ENCODE measurements around the gene KCNH6.

Gene KCNH6

DNA sequence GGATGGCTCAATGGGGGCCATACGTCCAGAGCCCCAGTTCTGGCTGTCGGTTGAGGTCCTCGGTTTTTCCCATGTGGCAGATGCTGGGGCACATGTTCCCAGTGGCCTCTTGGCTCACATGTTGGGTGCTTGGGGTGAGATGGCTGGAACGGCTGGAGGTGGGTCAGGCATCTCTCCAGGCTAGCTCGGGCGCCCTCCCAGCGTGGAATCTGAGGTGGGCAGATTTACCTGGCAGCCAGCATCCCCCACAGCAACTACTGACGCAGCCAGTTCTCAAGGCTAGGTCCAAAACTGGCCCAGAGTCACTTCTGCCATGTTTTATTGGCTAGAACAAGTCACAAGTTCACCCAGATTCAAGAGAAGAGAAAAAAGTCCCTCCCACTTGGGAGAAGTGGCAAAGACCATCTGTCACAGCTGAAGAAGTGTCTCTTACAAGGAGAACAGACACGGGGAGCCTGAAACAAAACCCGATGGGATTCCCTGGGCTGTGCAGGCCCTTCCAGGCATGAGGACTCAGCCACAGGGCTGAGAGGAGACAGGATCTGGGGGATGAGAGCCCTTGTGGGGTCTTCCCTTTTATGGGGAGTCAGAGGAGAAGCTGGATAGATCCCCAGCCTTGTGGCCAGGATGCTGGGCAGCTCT, 31.1 kb upstream of the KCNH6 start (continued):
- TF ChIP-seq, protein P1, sequence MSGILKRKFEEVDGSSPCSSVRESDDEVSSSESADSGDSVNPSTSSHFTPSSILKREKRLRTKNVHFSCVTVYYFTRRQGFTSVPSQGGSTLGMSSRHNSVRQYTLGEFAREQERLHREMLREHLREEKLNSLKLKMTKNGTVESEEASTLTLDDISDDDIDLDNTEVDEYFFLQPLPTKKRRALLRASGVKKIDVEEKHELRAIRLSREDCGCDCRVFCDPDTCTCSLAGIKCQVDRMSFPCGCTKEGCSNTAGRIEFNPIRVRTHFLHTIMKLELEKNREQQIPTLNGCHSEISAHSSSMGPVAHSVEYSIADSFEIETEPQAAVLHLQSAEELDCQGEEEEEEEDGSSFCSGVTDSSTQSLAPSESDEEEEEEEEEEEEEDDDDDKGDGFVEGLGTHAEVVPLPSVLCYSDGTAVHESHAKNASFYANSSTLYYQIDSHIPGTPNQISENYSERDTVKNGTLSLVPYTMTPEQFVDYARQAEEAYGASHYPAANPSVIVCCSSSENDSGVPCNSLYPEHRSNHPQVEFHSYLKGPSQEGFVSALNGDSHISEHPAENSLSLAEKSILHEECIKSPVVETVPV (CRISPR knock-in tag; IDR thresholded peaks at IDR 0.05), result no peak
- TF ChIP-seq PPARA (CRISPR knock-in tag; IDR thresholded peaks at IDR 0.05; ENCODE audit: borderline replicate concordance) (no peak), SNAI2 (CRISPR knock-in tag; IDR thresholded peaks at IDR 0.05) (no peak)

DNA sequence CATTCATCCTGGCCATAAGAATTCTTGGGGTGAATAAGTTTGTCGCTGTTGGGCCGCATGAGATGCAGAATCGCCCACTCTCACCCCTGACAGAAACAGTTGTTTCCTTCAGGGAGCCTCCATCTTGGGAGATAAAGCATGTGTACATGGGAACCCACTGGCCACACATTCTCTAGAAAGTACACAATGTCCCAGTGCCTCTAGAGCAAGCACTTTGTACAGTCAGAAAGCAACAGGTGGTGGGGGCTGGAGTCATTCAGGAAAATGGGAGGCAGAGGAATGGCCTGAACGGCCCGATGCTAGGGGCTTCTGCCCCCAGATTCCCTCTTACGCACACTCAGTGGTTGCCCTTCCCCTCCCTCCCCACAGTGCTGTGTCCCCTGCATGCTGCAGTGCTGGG, 30.2 kb upstream of the KCNH6 start:
- no peak for ATAC-seq

DNA sequence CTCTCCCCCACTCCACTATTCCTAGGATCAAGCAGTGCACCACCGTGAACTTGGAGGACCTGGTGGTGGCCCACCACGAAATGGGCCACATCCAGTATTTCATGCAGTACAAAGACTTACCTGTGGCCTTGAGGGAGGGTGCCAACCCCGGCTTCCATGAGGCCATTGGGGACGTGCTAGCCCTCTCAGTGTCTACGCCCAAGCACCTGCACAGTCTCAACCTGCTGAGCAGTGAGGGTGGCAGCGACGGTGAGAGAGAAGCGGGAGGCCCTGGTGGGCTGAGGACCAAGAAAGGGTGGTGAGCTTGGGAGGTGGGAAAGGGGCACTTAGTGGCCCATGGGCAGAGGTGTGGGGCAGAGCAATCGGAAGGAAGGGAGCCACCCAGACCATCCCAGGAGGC, 29.7 kb upstream of the KCNH6 start:
- no peak for ATAC-seq
- TF ChIP-seq TOX (CRISPR knock-in tag; IDR thresholded peaks at IDR 0.05; ENCODE audit: borderline replicate concordance), result no peak
- TF ChIP-seq, protein P2, sequence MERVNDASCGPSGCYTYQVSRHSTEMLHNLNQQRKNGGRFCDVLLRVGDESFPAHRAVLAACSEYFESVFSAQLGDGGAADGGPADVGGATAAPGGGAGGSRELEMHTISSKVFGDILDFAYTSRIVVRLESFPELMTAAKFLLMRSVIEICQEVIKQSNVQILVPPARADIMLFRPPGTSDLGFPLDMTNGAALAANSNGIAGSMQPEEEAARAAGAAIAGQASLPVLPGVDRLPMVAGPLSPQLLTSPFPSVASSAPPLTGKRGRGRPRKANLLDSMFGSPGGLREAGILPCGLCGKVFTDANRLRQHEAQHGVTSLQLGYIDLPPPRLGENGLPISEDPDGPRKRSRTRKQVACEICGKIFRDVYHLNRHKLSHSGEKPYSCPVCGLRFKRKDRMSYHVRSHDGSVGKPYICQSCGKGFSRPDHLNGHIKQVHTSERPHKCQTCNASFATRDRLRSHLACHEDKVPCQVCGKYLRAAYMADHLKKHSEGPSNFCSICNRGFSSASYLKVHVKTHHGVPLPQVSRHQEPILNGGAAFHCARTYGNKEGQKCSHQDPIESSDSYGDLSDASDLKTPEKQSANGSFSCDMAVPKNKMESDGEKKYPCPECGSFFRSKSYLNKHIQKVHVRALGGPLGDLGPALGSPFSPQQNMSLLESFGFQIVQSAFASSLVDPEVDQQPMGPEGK (CRISPR knock-in tag; IDR thresholded peaks at IDR 0.05; ENCODE audit: borderline replicate concordance), result no peak
- no peak for TF ChIP-seq TCF4 (CRISPR knock-in tag; IDR thresholded peaks at IDR 0.05; ENCODE audit: borderline replicate concordance)

More for the DNA sequence above, 30.2 kb upstream of the KCNH6 start:
- TF ChIP-seq BACH2 (CRISPR knock-in tag; IDR thresholded peaks at IDR 0.05; ENCODE audit: borderline replicate concordance), result no peak
- TF ChIP-seq ZNF70 (CRISPR knock-in tag; IDR thresholded peaks at IDR 0.05), result no peak
- no peak for TF ChIP-seq ZFP3 (CRISPR knock-in tag; IDR thresholded peaks at IDR 0.05)
- no peak for TF ChIP-seq ISL1 (CRISPR knock-in tag; IDR thresholded peaks at IDR 0.05)
- TF ChIP-seq ZNF565 (CRISPR knock-in tag; conservative IDR thresholded peaks at IDR 0.05; ENCODE audit: low read depth), result no peak
- no peak for TF ChIP-seq OSR1 (CRISPR knock-in tag; IDR thresholded peaks at IDR 0.05)
- TF ChIP-seq ZFP30 (CRISPR knock-in tag; IDR thresholded peaks at IDR 0.05), result no peak
- TF ChIP-seq, protein P1 (CRISPR knock-in tag; IDR thresholded peaks at IDR 0.05), result no peak
- no peak for TF ChIP-seq ZNF8 (CRISPR knock-in tag; IDR thresholded peaks at IDR 0.05)

DNA sequence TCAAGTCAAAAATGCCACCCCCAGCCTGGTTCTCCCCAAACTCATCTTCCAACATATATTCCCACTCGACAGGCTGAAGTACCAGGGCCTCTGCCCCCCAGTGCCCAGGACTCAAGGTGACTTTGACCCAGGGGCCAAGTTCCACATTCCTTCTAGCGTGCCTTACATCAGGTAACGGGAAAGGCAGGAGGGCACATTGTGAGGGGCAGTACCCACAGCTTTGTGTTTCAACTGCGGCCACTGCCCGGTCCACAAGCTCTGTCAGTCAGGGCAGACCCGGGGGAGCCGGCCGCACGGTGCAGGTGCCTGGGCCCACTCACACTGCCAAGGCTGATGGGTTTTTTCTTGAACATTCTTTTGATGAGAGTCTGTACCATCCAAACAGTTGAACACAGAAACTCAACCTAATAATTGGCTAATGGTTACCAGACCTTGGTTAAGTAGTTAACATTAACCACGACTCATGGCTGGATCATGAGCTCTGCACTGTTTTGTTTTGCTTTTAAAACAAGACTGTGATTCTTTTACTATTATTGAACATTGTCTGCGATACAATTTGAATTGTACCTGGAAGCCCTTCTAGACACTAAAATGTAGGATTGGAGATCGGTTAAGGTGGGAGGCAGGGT, 28.7 kb upstream of the KCNH6 start:
- ATAC-seq, result peak; percentile 18
- TF ChIP-seq ZFP3 (CRISPR knock-in tag; IDR thresholded peaks at IDR 0.05), result no peak
- no peak for TF ChIP-seq SNAI2 (CRISPR knock-in tag; IDR thresholded peaks at IDR 0.05)
- no peak for TF ChIP-seq PPARA (CRISPR knock-in tag; IDR thresholded peaks at IDR 0.05; ENCODE audit: borderline replicate concordance)
- TF ChIP-seq ZFP30 (CRISPR knock-in tag; IDR thresholded peaks at IDR 0.05), result no peak
- no peak for TF ChIP-seq ZC3H10 (CRISPR knock-in tag; IDR thresholded peaks at IDR 0.05)
- TF ChIP-seq ESRRG (CRISPR knock-in tag; IDR thresholded peaks at IDR 0.05), result no peak
- TF ChIP-seq BACH2 (CRISPR knock-in tag; IDR thresholded peaks at IDR 0.05; ENCODE audit: borderline replicate concordance), result no peak
- TF ChIP-seq, protein P3, sequence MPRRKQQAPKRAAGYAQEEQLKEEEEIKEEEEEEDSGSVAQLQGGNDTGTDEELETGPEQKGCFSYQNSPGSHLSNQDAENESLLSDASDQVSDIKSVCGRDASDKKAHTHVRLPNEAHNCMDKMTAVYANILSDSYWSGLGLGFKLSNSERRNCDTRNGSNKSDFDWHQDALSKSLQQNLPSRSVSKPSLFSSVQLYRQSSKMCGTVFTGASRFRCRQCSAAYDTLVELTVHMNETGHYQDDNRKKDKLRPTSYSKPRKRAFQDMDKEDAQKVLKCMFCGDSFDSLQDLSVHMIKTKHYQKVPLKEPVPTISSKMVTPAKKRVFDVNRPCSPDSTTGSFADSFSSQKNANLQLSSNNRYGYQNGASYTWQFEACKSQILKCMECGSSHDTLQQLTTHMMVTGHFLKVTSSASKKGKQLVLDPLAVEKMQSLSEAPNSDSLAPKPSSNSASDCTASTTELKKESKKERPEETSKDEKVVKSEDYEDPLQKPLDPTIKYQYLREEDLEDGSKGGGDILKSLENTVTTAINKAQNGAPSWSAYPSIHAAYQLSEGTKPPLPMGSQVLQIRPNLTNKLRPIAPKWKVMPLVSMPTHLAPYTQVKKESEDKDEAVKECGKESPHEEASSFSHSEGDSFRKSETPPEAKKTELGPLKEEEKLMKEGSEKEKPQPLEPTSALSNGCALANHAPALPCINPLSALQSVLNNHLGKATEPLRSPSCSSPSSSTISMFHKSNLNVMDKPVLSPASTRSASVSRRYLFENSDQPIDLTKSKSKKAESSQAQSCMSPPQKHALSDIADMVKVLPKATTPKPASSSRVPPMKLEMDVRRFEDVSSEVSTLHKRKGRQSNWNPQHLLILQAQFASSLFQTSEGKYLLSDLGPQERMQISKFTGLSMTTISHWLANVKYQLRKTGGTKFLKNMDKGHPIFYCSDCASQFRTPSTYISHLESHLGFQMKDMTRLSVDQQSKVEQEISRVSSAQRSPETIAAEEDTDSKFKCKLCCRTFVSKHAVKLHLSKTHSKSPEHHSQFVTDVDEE (CRISPR knock-in tag; IDR thresholded peaks at IDR 0.05), result no peak
- TF ChIP-seq RARB (CRISPR knock-in tag; IDR thresholded peaks at IDR 0.05), result no peak
- no peak for TF ChIP-seq GLIS3 (CRISPR knock-in tag; IDR thresholded peaks at IDR 0.05)
- no peak for TF ChIP-seq TCF4 (CRISPR knock-in tag; IDR thresholded peaks at IDR 0.05; ENCODE audit: borderline replicate concordance)
- TF ChIP-seq OSR1 (CRISPR knock-in tag; IDR thresholded peaks at IDR 0.05), result no peak
- no peak for TF ChIP-seq ISL1 (CRISPR knock-in tag; IDR thresholded peaks at IDR 0.05)
- TF ChIP-seq CSDC2 (CRISPR knock-in tag; IDR thresholded peaks at IDR 0.05), result no peak
- TF ChIP-seq, protein P2 (CRISPR knock-in tag; IDR thresholded peaks at IDR 0.05; ENCODE audit: borderline replicate concordance), result no peak
- TF ChIP-seq ZNF70 (CRISPR knock-in tag; IDR thresholded peaks at IDR 0.05), result no peak
- TF ChIP-seq, protein P1 (CRISPR knock-in tag; IDR thresholded peaks at IDR 0.05), result no peak

Data from SK-N-SH treated with all-trans-retinoic acid at 6 μM for 48 hours (cell line).